Stimulated activated CD4-positive, alpha-beta T cell treated with anti-CD3 and anti-CD28 coated beads, Interleukin-12 subunit alpha, Interleukin-12 subunit beta, amount 100 ng/mL, for 48 hours (primary cell): ENCODE measurements around the gene LYPD6.

Experiments
- DNase-seq, 3 donors: peaks; one replicate each; pipeline ENCODE4 v3.0.0-alpha.2; 2020; ENCODE audit warnings: low read depth in 2 of 3, low spot score in 1 of 3

LYPD6 gene

GRCh38 chr2:149400997-149401396 lies 70.6 kb downstream of the LYPD6 start:
- no peak for DNase-seq

DNA sequence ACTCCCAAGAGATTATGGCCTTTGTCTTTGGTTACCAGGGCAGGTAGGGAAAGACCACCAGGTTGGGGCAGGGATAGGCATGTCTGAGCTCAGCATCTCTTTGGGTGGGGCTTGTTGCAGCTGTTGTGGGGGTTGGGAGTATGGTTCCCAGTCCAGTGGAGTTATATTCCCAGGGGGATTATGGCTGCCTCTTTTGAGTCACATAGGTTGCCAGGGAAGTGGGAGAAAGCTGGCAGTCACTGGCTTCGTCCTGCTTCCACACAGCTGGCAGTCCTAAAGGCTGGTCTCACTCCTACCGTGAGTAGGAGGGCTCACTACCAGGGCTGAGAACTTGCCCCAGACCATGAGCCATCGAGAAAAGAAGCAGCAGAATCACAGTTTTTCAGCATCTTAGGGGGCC lies 79.1 kb downstream of the LYPD6 start:
- DNase-seq, result no peak

DNA sequence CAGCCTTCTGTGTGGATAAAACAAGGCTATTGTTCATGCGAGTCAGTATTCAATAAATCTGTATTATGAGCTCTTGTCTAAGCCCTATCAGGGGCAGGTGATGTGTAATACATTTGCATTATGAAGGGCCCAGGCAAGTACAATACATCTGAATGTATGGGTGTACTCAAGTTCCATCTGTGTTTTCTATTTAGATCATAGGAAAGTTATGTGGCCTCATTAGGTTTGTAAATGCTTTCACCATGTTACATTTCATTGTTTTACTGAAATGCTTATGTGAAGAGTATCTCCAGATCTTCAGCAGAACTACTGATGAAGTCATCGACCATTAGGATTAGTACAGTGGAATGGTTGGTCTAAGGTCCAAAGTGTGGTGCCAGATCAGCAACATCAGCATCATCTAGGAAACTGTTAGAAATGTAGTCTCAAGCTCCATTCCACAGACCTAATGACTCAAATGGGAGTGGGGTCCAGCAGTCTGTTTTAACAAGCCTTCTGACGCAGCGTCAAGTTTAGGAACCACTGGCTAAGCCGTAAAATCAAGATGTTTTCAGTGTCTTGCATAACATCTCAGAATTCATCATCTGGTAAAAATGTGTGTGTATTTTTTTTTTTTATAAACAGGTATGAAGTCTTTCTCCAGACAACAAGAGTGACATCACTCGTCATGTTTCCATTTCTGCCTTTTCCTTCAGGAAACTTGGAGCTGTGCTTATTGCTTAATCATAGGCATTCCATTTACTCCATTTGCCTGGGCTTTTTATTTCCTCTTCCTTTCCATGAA lies 80.5 kb downstream of the LYPD6 start:
- DNase-seq, result no peak

GRCh38 chr2:149413487-149413886 lies 83.1 kb downstream of the LYPD6 start:
- no peak for DNase-seq

GRCh38 chr2:149415086-149415485 lies 84.7 kb downstream of the LYPD6 start:
- DNase-seq, result no peak

DNA sequence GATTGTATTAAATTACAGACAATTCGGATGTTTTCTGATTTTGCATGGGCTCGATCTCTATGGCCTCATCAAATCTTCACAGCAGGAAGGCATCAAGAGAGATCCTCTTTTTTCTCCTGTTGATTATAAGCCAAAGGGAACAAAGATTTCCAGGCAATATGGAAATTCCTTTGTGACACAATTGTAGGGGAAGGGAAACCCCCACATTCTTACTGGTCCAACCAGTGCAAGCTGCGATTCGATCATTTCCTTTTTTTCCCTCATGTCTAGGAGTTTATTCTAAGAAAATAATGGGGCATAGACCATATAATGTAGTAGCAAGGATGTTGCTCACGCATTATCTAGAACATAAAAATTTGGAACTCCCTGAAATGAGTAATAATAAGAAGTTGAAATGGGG lies 87.7 kb downstream of the LYPD6 start:
- no peak for DNase-seq

DNA sequence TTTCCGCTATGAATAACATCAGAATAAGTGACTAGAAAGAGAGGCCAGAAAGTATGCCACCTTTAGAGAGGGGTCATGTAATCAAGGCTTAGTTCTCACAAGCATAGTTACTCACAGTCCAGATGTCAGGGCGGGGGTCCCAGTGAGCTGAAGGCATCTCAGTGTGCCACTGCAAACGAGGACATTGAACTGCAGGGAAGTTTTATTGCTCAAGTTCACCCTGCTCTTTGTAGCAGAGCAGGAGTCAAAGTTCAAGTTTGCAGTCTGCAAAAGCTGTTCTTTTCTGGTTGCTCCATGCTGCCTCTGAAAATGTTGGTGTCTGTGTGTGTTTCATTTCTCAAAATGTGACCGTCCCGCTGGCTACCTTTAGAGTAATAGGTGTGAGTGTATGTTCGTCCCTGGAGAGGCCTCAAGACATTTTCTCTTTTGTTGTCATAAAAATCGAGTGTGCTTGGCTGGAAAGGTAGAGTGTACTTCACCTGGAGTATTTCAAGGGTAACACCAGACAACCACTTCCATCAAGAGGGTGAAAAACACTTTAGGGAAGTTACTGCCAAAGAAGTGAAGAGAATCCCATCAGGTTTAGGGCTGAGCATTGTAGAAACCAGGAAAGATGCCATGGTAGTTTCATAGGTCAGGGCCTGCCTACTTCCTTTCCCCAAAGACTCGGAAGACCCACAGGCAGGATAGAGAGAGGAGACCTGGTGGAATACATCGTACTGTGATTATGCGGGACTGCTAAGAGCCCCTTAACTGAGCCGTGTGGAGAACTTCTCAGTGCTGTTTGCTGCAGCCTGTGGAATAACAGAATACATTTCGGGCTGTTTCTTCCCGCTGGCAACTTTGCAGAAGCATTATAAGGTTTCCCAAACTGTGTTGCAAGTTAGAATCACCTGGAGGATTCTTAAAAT lies 89.9 kb downstream of the LYPD6 start:
- no peak for DNase-seq

DNA sequence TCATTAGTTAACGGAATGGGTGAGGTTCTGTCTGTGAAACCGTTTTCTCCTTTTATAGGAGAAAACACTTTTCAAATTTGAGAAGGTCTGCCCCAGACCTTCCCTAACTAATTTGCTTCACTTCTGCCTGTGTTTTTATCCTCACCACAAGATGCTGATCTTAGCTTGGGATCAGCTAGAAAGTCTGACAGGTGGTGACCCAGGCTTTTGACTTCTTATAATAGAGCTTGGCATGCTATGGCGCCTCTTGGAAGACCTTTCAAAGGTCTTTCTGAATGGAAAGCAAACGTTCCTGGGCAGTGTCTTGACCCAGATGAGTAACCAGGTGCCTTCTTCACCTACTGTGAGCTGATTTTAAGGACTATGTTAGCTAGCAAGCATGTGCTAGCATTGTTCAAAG lies 91.4 kb downstream of the LYPD6 start:
- no peak for DNase-seq

- DNase-seq, result no peak
These were observed 92.1 kb downstream of the LYPD6 start for GRCh38 chr2:149422337-149422990.

- DNase-seq, result no peak
These were observed 92.6 kb downstream of the LYPD6 start for GRCh38 chr2:149422991-149423338.

- DNase-seq, result no peak
These were observed 93.2 kb downstream of the LYPD6 start for GRCh38 chr2:149423630-149424029.

DNA sequence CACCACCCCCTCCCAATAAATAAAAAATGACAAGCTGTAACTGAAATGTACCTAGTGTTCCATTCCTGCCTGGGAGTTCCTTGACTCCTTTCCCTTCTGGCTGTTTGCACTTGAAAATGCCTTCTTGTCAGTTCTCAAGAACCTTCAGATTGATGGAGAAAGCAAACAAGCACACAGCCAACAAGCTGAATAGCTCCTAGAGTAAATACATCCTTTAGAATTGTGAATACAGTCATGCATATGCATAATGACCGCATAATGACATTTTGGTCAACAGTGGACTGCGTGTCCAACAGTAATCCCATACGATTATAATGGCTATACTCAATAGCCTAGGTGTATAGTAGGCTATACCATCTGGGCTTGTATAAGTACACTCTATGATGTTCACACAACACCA lies 97.0 kb downstream of the LYPD6 start:
- no peak for DNase-seq

DNA sequence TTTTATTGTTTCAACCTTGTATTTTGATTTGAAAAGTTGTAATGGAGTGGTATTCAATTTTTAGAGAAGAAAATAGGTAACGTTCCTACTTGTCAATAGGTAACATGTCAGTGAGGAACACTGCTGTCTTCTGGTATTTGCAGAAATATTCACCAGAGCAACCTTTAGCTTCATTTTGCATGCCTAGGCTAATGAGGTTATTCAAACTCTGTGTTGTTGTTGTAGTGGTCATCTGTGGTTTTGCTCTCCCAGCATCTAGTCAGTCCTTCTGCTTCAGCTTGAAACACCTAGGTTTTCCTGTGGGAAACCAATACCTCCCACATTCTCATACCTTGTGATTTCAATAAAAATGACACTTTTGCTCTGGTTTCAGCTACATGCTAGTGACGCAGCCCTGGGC lies 98.4 kb downstream of the LYPD6 start:
- no peak for DNase-seq

DNA sequence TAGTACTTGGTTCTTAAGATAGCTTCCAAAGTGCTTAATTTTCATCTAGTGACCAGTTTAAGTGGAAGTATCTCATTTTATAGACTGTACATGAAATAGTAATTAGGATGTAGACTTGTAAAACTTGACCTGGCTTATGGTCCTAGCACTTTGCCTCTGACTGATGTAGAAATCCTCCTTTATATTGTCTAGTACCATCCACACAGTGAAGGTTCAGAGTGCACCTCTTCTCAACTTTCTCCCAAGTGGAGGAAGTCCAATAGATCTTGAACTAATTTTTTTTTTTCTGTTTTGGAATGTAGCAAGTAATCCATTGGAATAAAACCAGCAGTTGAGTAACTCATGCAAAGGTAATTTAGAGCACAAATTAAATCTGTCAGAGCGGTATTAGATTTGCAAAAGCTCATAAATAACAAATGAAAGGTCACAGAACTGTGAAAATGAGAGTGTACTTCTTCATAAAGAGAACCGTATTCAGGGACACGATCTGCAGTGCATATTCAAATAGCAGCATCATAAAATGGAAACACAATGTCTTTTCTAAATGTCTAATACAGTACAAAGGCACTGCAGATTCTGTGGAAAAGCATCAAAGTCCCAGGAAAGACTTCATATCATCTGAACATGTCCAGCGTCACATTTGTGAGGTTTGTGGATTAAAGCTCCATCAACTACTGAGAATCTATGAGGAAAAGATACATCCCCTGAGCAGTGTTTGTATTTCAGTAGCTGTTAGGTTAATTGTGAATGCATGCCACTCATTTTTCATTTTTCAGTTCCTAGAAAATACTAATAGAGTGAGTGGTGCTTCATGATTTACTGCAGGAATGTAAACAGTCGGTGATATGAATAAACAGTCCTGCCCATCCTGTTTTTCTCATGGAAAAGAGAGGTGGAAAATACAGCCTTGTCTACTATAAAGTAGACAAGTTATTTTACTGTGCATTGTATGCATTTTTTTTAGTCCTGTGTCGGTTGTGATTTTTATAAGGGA lies 100.7 kb downstream of the LYPD6 start:
- no peak for DNase-seq

GRCh38 chr2:149438330-149438960 lies 108.1 kb downstream of the LYPD6 start:
- DNase-seq, result no peak

GRCh38 chr2:149441255-149441654 lies 110.9 kb downstream of the LYPD6 start:
- DNase-seq, result no peak

DNA sequence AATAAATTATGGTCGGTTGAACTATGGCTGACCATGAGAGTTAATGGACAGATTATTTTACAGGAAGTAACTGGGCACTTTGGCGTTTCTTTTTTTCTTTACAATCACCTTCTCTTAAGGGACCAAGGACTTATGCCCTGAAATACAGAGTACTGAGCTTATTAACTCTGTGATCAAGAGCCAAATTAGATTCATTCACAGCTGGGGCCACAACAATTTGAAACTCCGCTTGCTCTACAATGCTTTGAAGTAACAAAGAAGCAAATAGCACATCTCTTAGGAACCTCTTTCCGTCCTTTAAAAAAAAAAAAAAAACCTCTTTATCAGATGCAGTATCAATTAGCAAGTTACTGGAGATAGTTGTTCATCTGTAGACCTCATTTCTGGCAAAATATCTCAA lies 112.0 kb downstream of the LYPD6 start:
- DNase-seq, result no peak

GRCh38 chr2:149443150-149443549 lies 112.8 kb downstream of the LYPD6 start:
- DNase-seq, result no peak

GRCh38 chr2:149446748-149447147 lies 116.4 kb downstream of the LYPD6 start:
- no peak for DNase-seq

GRCh38 chr2:149448315-149448714 lies 117.9 kb downstream of the LYPD6 start:
- no peak for DNase-seq
